Osteoblast (primary cell): ENCODE measurements around the gene TMIGD2. TPM values are rescaled to one million over a fixed set of nuclear protein-coding genes. Genes with fewer than 3 reads are reported as not detected.
"Not testable (repeated sequence)": the region's sequence is repeated elsewhere in the genome, so short reads cannot be mapped to it uniquely, and the experiment has no call there.

Experiments
- DNase-seq: peaks from one replicate; pipeline ENCODE4 v3.0.0; 2011; ENCODE audit warnings: low spot score, mixed read lengths; ENCODE audit not compliant: insufficient read length; ENCODE audit errors: missing footprints
- H2AFZ ChIP-seq: 2 replicates; pipeline ENCODE4 v1.6.0; 2011; ENCODE audit warnings: mild to moderate bottlenecking, low read length
- H3K27ac ChIP-seq: 2 replicates; pipeline ENCODE4 v1.5.1; 2011; ENCODE audit warnings: mild to moderate bottlenecking, low read depth, low read length, moderate library complexity
- H3K27me3 ChIP-seq: 2 replicates; pipeline ENCODE4 v1.6.0; 2012; ENCODE audit warnings: mild to moderate bottlenecking, control low read depth, inconsistent platforms, low read length, moderate library complexity; ENCODE audit not compliant: insufficient read depth
- H3K36me3 ChIP-seq: 2 replicates; pipeline ENCODE4 v1.5.1; 2011; ENCODE audit warnings: mild to moderate bottlenecking, low read length, control low read depth, moderate library complexity; ENCODE audit not compliant: insufficient read depth
- H3K4me1 ChIP-seq: 2 replicates; pipeline ENCODE4 v1.5.1; 2011; ENCODE audit warnings: mild to moderate bottlenecking, low read length, control low read depth, moderate library complexity; ENCODE audit not compliant: insufficient read depth
- H3K4me2 ChIP-seq: 2 replicates; pipeline ENCODE4 v1.6.0; 2011; ENCODE audit warnings: mild to moderate bottlenecking, low read length; ENCODE audit not compliant: insufficient read depth
- H3K4me3 ChIP-seq: fragments of 200-600 bp; sonication (generic); 3 replicates; pipeline ENCODE4 v1.5.1; 2012; ENCODE audit warnings: mild to moderate bottlenecking, low read length, inconsistent platforms; ENCODE audit not compliant: insufficient read depth
- H3K79me2 ChIP-seq: 2 replicates; pipeline ENCODE4 v1.6.0; 2012; ENCODE audit warnings: mild to moderate bottlenecking, low read length, control low read depth, inconsistent platforms; ENCODE audit not compliant: insufficient read depth
- H3K9me3 ChIP-seq: 2 replicates; pipeline ENCODE4 v1.5.1; 2011; ENCODE audit warnings: low read depth, low read length, control low read depth
- H4K20me1 ChIP-seq: 2 replicates; pipeline ENCODE4 v1.6.0; 2012; ENCODE audit warnings: mild to moderate bottlenecking, low read length, control low read depth; ENCODE audit not compliant: insufficient read depth
- CTCF ChIP-seq: IDR thresholded peaks from 2 replicates; pipeline ENCODE4 v1.5.1; 2011; ENCODE audit warnings: mild to moderate bottlenecking, low read depth, low read length, moderate library complexity; ENCODE audit errors: extremely low read depth
- total RNA-seq: library from RNA; depleted of rRNA; stranded (reverse); fragments of >200 nt; gene quantifications from 2 replicates; pipeline ENCODE4 v1.2.3, GENCODE V29; 2012

The TMIGD2 gene
- total RNA-seq, 1 donor, result not detected

GRCh38 chr19:4294389-4294788 lies 7.8 kb downstream of the TMIGD2 start:
- no peak for TF ChIP-seq CTCF
- H3K27ac ChIP-seq, result no peak overlapping the region
- DNase-seq, result peak; percentile 38
- no peaks in the 10 kb centered on the region for H3K36me3 ChIP-seq
- H3K27me3 ChIP-seq, result peaks cover 4% of the 10 kb centered on the region
- H3K4me1 ChIP-seq, result no peaks in the 10 kb centered on the region
- H3K9me3 ChIP-seq, result no peaks in the 10 kb centered on the region
- H3K4me2 ChIP-seq, result no peak overlapping the region
- H3K4me3 ChIP-seq, result no peak overlapping the region
- H3K79me2 ChIP-seq, result no peaks in the 10 kb centered on the region
- H4K20me1 ChIP-seq, result no peaks in the 10 kb centered on the region
- no peak overlapping the region for H2AFZ ChIP-seq

GRCh38 chr19:4292515-4292914 lies 9.7 kb downstream of the TMIGD2 start:
- DNase-seq, result no peak

GRCh38 chr19:4291184-4291732 lies 10.9 kb downstream of the TMIGD2 start:
- no peak for TF ChIP-seq CTCF
- no peaks in the 10 kb centered on the region for H3K4me1 ChIP-seq
- H3K27ac ChIP-seq, result no peak overlapping the region
- no peak overlapping the region for H3K4me2 ChIP-seq
- H3K27me3 ChIP-seq, result peaks cover 4% of the 10 kb centered on the region
- no peak overlapping the region for H3K4me3 ChIP-seq
- no peak for DNase-seq
- H4K20me1 ChIP-seq, result no peaks in the 10 kb centered on the region
- H3K36me3 ChIP-seq, result no peaks in the 10 kb centered on the region
- H3K9me3 ChIP-seq, result no peaks in the 10 kb centered on the region
- no peak overlapping the region for H2AFZ ChIP-seq
- no peaks in the 10 kb centered on the region for H3K79me2 ChIP-seq

More at GRCh38 chr19:4292515-4292914, 9.7 kb downstream of the TMIGD2 start:
- H3K4me2 ChIP-seq, result no peak overlapping the region
- H4K20me1 ChIP-seq, result no peaks in the 10 kb centered on the region
- H3K9me3 ChIP-seq, result no peaks in the 10 kb centered on the region
- no peak overlapping the region for H3K27ac ChIP-seq
- H3K4me3 ChIP-seq, result no peak overlapping the region
- no peaks in the 10 kb centered on the region for H3K79me2 ChIP-seq
- TF ChIP-seq CTCF, result no peak
- H2AFZ ChIP-seq, result no peak overlapping the region
- no peaks in the 10 kb centered on the region for H3K36me3 ChIP-seq
- no peaks in the 10 kb centered on the region for H3K4me1 ChIP-seq
- H3K27me3 ChIP-seq, result peaks cover 4% of the 10 kb centered on the region

- H3K9me3 ChIP-seq, result no peaks in the 10 kb centered on the region
- no peaks in the 10 kb centered on the region for H3K4me1 ChIP-seq
- no peak overlapping the region for H2AFZ ChIP-seq
- no peak overlapping the region for H3K4me2 ChIP-seq
- DNase-seq, result peak; percentile 15
- no peaks in the 10 kb centered on the region for H3K36me3 ChIP-seq
- H3K27ac ChIP-seq, result no peak overlapping the region
- H4K20me1 ChIP-seq, result no peaks in the 10 kb centered on the region
- H3K27me3 ChIP-seq, result peaks cover 9% of the 10 kb centered on the region
- no peak overlapping the region for H3K4me3 ChIP-seq
- no peaks in the 10 kb centered on the region for H3K79me2 ChIP-seq
- no peak for TF ChIP-seq CTCF
These were observed 14.0 kb downstream of the TMIGD2 start for GRCh38 chr19:4288091-4288777.

GRCh38 chr19:4286141-4286540 lies 16.0 kb downstream of the TMIGD2 start:
- H3K27ac ChIP-seq, DNase-seq, H3K9me3 ChIP-seq: not testable (repeated sequence)

More at GRCh38 chr19:4286141-4286540, 16.0 kb downstream of the TMIGD2 start:
- H3K4me3 ChIP-seq, H2AFZ ChIP-seq, H4K20me1 ChIP-seq, H3K4me1 ChIP-seq, H3K4me2 ChIP-seq, H3K79me2 ChIP-seq, H3K36me3 ChIP-seq, H3K27me3 ChIP-seq: not testable (repeated sequence)
